CD4-positive, alpha-beta T cell treated with Interleukin-12 subunit alpha and Interleukin-12 subunit beta, for 1 hour (primary cell): ENCODE results near the gene ANKRD33.

Source experiments
- DNase-seq: peaks from one replicate; pipeline ENCODE4 v3.0.0-alpha.2; 2020

Gene ANKRD33

GRCh38 chr12:51887476-51888315, at the start of gene ANKRD33:
TSS of gene ANKRD33 (plus strand) at chr12:51888103. CDS start at chr12:51888187, 84 bp downstream.
- no peak for DNase-seq

GRCh38 chr12:51838762-51839161, 49.1 kb upstream of the ANKRD33 start:
- DNase-seq = no peak

GRCh38 chr12:51839310-51839947, 48.5 kb upstream of the ANKRD33 start:
- DNase-seq = no peak

GRCh38 chr12:51840966-51841365, 46.9 kb upstream of the ANKRD33 start:
- DNase-seq = no peak

- DNase-seq = no peak
Observed at GRCh38 chr12:51841727-51842126, 46.2 kb upstream of the ANKRD33 start.

GRCh38 chr12:51844854-51845253, 43.0 kb upstream of the ANKRD33 start:
- no peak for DNase-seq

- no peak for DNase-seq
Observed at GRCh38 chr12:51845482-51845881, 42.4 kb upstream of the ANKRD33 start.

GRCh38 chr12:51846271-51846691, 41.6 kb upstream of the ANKRD33 start:
- DNase-seq = no peak

GRCh38 chr12:51846911-51847642, 40.8 kb upstream of the ANKRD33 start:
- peak; percentile 49 for DNase-seq

- DNase-seq = no peak
Observed at GRCh38 chr12:51847643-51848325, 40.1 kb upstream of the ANKRD33 start.

GRCh38 chr12:51848326-51848727, 39.6 kb upstream of the ANKRD33 start, which contains the start of gene FIGNL2:
TSS of gene FIGNL2 (minus strand) at chr12:51848718. CDS start at chr12:51822413, 26,305 bp downstream.
- DNase-seq = no peak

- no peak for DNase-seq
Observed at GRCh38 chr12:51848841-51849735, 38.8 kb upstream of the ANKRD33 start.

GRCh38 chr12:51850081-51850964, 37.6 kb upstream of the ANKRD33 start:
- no peak for DNase-seq

GRCh38 chr12:51850965-51851299, 37.0 kb upstream of the ANKRD33 start:
- DNase-seq = no peak

- no peak for DNase-seq
Observed at GRCh38 chr12:51851413-51852124, 36.3 kb upstream of the ANKRD33 start.

- DNase-seq = no peak
Observed at GRCh38 chr12:51852404-51853137, 35.3 kb upstream of the ANKRD33 start.

GRCh38 chr12:51855586-51856428, 32.1 kb upstream of the ANKRD33 start:
- no peak for DNase-seq

GRCh38 chr12:51860986-51861385, 26.9 kb upstream of the ANKRD33 start:
- DNase-seq = no peak
